Sigmoid colon (tissue), 4 donors: ENCODE results near the gene OR52E6.

Experiments
- POLR2AphosphoS5 ChIP-seq, 4 donors: sonication (generic); formaldehyde crosslinking; IDR thresholded peaks; one replicate each; pipeline ENCODE4 v1.6.1; 2017; ENCODE audit warnings: antibody characterized with exemption in 4 of 4
- TF ChIP-seq, protein P1 (sequence below), 4 experiments: fragments of 450-650 bp in 3 of 4; fragments of 200-600 bp in 1 of 4; IDR thresholded peaks; one replicate each; pipeline ENCODE4 v1.5.1; 2016 to 2019; ENCODE audit warnings: antibody characterized with exemption in 4 of 4, mild to moderate bottlenecking in 3 of 4, moderate library complexity in 2 of 4

- TF ChIP-seq, protein P1, sequence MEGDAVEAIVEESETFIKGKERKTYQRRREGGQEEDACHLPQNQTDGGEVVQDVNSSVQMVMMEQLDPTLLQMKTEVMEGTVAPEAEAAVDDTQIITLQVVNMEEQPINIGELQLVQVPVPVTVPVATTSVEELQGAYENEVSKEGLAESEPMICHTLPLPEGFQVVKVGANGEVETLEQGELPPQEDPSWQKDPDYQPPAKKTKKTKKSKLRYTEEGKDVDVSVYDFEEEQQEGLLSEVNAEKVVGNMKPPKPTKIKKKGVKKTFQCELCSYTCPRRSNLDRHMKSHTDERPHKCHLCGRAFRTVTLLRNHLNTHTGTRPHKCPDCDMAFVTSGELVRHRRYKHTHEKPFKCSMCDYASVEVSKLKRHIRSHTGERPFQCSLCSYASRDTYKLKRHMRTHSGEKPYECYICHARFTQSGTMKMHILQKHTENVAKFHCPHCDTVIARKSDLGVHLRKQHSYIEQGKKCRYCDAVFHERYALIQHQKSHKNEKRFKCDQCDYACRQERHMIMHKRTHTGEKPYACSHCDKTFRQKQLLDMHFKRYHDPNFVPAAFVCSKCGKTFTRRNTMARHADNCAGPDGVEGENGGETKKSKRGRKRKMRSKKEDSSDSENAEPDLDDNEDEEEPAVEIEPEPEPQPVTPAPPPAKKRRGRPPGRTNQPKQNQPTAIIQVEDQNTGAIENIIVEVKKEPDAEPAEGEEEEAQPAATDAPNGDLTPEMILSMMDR (IDR thresholded peaks at IDR 0.05), result no peak
- TF ChIP-seq POLR2AphosphoS5 (IDR thresholded peaks at IDR 0.05), result no peak
Observed at GRCh38 chr11:5851002-5851401, 9.3 kb upstream of the OR52E6 start.
